Measurements from ENCODE around the gene CSDE1. TPM values are rescaled to one million over a fixed set of nuclear protein-coding genes. Genes with fewer than 3 reads are reported as not detected.
A peak's percentile ranks its signal among the peaks of the same experiment; 100 is the strongest.

Gene CSDE1
- total and polyA plus RNA-seq, 10 donors, result 102 to 1,126 (median 426) TPM

GRCh38 chr1:114715952-114716303, 41.9 kb downstream of the CSDE1 start:
- Histone ChIP-seq H3K27ac (peak overlapping the region; percentile 89 to 95 (median 92)), H3K36me3 (peaks cover 0 to 84% (median 58%) of the 10 kb centered on the region in 6 donors), H3K4me1 (peaks cover 17 to 57% (median 35%) of the 10 kb centered on the region in 6 donors), H3K9me3 (no peaks in the 10 kb centered on the region), H3K4me3 (peak overlapping the region; percentile 73 to 88 (median 78)), H3K27me3 (replicated peaks in 1 of 7) (no peaks in the 10 kb centered on the region)
- 46 to 57% (median 50%) methylated on average over 4 of the region's 4 CpGs for WGBS, 5 donors
- no peak for TF ChIP-seq POLR2A (IDR thresholded peaks at IDR 0.05)
- TF ChIP-seq, protein P1, sequence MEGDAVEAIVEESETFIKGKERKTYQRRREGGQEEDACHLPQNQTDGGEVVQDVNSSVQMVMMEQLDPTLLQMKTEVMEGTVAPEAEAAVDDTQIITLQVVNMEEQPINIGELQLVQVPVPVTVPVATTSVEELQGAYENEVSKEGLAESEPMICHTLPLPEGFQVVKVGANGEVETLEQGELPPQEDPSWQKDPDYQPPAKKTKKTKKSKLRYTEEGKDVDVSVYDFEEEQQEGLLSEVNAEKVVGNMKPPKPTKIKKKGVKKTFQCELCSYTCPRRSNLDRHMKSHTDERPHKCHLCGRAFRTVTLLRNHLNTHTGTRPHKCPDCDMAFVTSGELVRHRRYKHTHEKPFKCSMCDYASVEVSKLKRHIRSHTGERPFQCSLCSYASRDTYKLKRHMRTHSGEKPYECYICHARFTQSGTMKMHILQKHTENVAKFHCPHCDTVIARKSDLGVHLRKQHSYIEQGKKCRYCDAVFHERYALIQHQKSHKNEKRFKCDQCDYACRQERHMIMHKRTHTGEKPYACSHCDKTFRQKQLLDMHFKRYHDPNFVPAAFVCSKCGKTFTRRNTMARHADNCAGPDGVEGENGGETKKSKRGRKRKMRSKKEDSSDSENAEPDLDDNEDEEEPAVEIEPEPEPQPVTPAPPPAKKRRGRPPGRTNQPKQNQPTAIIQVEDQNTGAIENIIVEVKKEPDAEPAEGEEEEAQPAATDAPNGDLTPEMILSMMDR (IDR thresholded peaks at IDR 0.05 in 8 of 11, conservative IDR thresholded peaks at IDR 0.05 in 3 of 11), result no peak
- no peak for TF ChIP-seq POLR2AphosphoS5 (IDR thresholded peaks at IDR 0.05)
- intact Hi-C loops (cut with DNase I; ENCODE audit: low total_unique reads), result loop anchor here (5.0 to 10.0 kb wide), 2 partner anchors 41 to 131 kb away; partner anchors contain the start of genes BCAS2 and CSDE1
- DNase-seq, result no peak

DNA sequence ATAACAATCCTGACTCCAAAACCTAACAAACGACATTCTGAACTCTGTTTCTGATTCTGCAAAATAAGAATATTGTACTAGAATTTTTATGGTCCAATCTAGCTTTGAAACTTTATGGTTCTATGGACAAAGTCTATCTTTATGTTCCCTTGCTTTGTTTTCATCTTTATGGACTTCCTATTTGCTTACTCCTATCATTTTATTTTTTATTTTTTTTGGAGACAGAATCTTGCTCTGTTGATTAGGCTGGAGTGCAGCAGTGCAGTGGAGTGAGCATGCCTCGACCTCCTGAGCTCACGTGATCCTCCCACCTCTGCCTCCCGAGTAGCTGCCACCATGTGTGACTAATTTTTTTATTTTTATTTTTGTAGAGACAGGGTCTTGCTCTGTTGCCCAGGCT, 44.8 kb downstream of the CSDE1 start:
- peaks cover 17 to 57% (median 35%) of the 10 kb centered on the region in 6 donors for H3K4me1 ChIP-seq
- no peak overlapping the region for H3K27ac ChIP-seq
- no peak overlapping the region for H3K4me3 ChIP-seq
- no peak for DNase-seq
- TF ChIP-seq POLR2A (IDR thresholded peaks at IDR 0.05), result no peak
- no peaks in the 10 kb centered on the region for H3K27me3 ChIP-seq (replicated peaks in 1 of 7)
- 84 to 96% (median 89%) methylated on average over 4 of the region's 4 CpGs for WGBS, 5 donors
- H3K36me3 ChIP-seq, result peaks cover 4 to 84% (median 53%) of the 10 kb centered on the region in 6 donors
- intact Hi-C loops (cut with DNase I; ENCODE audit: low total_unique reads), result loop anchor here (10.0 kb wide), 1 partner anchor 128 kb away; the partner anchor contains the start of gene BCAS2
- no peaks in the 10 kb centered on the region for H3K9me3 ChIP-seq

DNA sequence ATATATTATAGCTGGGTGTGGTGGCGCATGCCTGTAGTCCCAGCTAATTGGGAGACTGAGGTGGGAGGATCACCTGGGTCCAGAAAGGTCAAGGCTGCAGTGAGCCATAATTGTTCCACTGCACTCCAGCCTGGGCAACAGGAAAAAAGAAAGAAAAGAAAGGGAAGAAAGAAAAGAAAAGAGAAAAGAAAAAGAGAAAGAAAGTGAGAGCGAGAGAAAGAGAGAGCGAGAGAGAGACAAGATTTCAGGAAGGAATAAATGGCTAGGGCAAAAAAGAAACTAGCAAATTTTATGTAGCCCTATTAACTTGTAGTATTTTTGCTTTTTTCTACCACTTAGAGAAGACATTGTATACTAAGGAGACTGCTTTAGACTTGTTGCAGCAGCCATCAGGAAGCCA, 47.4 kb downstream of the CSDE1 start:
- no peak for TF ChIP-seq POLR2A (IDR thresholded peaks at IDR 0.05)
- TF ChIP-seq, protein P1 (IDR thresholded peaks at IDR 0.05 in 8 of 11, conservative IDR thresholded peaks at IDR 0.05 in 3 of 11), result no peak
- TF ChIP-seq POLR2AphosphoS5 (IDR thresholded peaks at IDR 0.05), result no peak
- no peaks in the 10 kb centered on the region for H3K9me3 ChIP-seq
- peaks cover 9 to 35% (median 18%) of the 10 kb centered on the region in 6 donors for H3K4me1 ChIP-seq
- 93 to 100% (median 98%) methylated on average over 3 of the region's 3 CpGs for WGBS, 5 donors
- DNase-seq, result no peak
- H3K27me3 ChIP-seq (replicated peaks in 1 of 7), result no peaks in the 10 kb centered on the region
- no peak overlapping the region for H3K27ac ChIP-seq
- peaks cover 8 to 100% (median 67%) of the 10 kb centered on the region in 6 donors for H3K36me3 ChIP-seq
- no peak overlapping the region for H3K4me3 ChIP-seq
- intact Hi-C loops (cut with DNase I; ENCODE audit: low total_unique reads), result loop anchor here (10.0 kb wide), 1 partner anchor 126 kb away; the partner anchor contains the start of gene BCAS2

DNA sequence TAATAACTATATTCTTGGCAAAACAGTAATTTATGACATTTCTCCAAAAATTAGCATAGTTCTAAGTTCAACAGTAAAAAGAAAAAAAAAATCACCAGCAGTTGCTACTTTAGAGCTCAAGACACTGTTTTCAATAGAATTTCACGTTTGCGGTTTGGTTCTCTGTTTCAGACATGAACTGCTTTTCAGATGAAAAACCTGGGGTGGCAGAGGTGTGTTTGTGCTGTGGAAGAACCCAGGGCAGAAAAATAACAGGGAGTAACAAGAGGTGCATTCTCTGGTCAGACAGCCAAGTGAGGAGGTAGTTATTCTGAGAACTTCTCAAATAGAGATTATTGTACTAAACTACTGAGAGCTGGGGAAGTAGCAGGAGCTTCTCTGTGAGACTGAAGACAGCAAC, 50.2 kb downstream of the CSDE1 start:
- 89 to 96% (median 93%) methylated on average over 2 of the region's 2 CpGs for WGBS, 5 donors
- intact Hi-C loops (cut with DNase I; ENCODE audit: low total_unique reads), result no loop called here
- Histone ChIP-seq H3K36me3 (peaks cover 8 to 90% (median 57%) of the 10 kb centered on the region in 6 donors), H3K4me1 (peaks cover 0 to 9% (median 0%) of the 10 kb centered on the region in 6 donors), H3K9me3 (no peaks in the 10 kb centered on the region), H3K27me3 (replicated peaks in 1 of 7) (no peaks in the 10 kb centered on the region), H3K4me3 (no peak overlapping the region), H3K27ac (no peak overlapping the region)
- TF ChIP-seq POLR2AphosphoS5 (IDR thresholded peaks at IDR 0.05), result no peak
- TF ChIP-seq, protein P1 (IDR thresholded peaks at IDR 0.05 in 8 of 11, conservative IDR thresholded peaks at IDR 0.05 in 3 of 11), result no peak
- TF ChIP-seq POLR2A (IDR thresholded peaks at IDR 0.05), result no peak
- DNase-seq, result no peak

All from spleen (tissue), 11 donors.